T-helper 9 cell (primary cell): ENCODE measurements around the gene GSG1L.
"Not testable (repeated sequence)": the region's sequence is repeated elsewhere in the genome, so short reads cannot be mapped to it uniquely, and the experiment has no call there.

Source experiments
- DNase-seq: peaks from one replicate; pipeline ENCODE4 v3.0.0-alpha.2; 2020

The GSG1L gene

DNA sequence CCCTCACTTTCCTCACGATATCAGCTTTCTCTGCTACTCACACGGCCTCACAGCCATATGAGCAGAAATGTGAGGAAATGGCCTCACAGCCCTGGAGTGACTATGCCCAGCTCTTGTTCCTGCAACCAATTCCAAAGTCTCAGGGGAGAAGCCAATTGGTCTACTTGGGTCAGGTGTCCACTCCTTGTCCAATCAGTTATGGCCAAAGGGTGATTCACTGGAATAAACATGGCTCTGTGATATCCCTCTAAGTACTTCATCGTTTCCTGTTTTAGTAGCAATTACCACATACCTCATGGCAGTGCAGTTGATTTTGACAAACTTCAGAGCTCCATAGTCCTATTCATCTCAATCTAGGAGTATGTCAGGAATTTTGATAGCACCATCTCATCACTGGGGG lies 318.2 kb downstream of the GSG1L start:
- no peak for DNase-seq

DNA sequence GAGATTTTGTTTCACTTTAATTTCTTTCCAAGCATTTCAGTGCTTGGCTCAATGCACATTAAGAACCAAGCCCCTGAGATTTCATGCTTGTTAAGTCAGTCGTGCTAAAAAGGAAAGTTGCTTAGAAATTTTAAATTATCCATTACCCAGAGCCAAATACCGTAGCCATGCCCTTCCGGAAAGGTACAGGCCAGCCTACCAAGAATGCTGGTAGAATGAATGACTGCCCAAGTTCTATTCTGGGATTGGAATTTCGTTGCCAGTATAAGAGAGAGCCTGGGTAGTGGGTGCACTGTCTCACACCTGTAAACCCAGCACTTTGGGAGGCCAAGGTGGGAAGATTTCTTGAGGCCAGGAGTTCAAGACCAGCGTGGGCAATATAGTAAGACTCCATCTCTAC lies 319.6 kb downstream of the GSG1L start:
- no peak for DNase-seq

DNA sequence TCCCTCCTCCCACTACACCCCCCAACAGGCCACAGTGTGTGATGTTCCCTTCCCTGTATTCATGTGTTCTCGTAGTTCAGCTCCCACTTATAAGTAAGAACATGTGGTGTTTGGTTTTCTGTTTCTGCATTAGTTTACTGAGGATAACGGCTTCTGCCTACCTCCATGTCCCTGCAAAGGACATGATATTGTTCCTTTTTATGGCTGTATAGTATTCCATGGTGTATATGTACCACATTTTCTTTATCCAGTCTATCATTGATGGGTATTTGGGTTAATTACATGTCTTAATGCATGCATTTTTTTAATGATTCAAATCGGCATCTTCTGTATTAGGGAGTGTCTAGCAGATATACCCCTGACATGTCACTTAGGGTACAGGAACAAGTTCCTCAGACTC lies 320.5 kb downstream of the GSG1L start:
- not testable (repeated sequence) for DNase-seq

DNA sequence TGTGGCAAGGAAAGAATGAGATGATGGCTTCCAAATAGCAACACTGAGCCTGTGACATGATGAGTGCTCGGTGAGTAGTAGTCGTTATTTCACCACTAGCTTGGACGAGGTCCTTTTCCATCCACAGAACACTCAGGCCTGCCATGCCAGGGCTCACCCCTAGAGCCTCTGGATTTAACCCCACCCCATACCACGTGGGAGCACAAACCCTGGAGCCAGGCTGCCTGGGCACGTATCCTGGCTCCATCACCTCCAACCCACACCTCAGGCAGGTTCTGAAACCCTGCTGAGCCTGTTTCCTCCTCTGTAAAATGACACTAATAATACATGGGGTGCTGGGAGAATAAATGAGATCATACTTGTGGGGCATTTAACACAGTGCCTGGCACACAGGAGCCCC lies 321.2 kb downstream of the GSG1L start:
- no peak for DNase-seq

DNA sequence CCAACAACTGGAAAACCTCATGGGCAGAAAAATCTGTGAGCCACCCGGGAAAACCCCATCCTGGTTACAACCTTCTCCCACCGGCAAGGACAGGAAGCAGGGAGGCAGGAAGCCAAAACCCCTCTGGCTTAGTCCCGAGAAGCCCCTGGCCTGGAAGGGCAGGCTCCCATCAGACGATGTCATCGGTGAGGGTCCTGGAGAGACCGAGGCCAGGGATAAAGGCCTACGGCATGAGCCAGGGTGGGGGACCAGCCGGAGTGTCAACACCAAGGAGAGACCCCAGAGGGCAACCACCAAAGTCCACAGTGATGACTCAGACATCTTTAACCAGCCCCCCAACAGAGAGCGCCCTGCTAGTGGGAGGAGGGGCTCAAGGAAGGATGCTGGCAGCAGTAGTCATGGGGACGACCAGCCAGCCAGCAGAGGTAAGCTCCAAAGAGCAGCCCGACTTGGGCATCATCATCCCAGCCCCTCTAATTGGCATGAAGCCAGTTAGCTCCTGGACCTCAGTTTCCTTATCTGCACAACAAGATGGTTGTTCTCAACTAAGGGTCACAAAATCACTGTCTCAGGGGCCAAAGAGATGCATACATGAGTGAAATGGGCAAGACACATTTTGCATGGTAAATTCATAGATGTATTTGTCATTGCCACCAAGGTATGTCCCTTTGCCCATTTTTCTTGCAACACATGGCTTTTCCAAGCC lies 322.9 kb downstream of the GSG1L start:
- DNase-seq: no peak

DNA sequence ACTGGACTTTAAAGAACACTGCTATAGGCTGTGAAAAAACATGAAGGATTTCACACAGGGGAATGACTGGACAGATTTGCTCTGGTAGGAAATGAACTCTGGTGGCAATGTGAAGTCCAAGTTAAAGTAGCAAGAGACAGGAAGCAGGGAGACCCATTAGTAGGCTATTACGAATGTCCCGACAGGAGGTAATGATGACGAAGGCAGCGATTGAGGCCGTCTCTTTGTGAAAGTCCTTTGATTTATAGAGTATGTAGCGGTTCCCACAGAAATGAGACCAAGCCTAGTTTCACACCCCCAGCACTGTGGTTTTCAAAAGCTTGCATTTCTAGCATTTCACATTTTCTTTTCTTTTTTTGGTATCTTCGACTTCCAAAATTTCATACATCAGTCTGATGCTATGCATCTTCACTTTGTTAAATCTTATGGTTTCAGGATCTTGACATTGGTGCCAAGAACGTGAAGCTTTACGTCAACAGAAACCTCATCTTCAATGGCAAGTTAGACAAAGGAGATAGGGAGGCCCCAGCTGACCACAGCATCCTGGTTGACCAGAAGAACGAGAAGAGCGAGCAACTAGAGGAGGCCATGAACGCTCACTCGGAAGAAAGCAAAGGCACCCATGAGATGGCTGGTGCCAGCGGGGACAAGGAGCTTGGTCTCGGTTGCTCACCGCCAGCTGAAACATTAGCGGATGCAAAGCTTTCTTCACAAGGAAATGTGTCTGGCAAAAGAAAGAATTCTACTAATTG lies 323.7 kb downstream of the GSG1L start:
- no peak for DNase-seq

DNA sequence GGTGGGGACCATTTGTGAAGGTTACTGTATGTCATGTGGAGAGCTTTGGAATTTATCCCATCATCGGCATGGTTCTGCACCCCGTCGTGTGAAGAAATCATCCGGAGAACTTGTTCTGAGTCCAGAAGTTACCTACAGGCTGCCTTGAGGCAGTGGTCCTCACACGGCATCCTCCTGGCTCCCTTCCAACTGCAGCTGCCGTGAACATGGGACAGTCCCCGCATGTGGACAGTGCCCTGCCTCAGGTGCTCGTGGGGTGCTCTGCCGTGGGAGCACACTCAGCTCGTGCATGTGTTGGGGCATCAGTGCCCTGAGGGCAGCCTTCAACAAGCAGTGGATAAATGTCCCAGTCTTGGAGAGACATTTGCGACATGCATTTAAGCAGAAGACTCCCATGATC lies 324.9 kb downstream of the GSG1L start:
- no peak for DNase-seq
